Esophagus muscularis mucosa (tissue), 3 donors: Measurements from ENCODE around the gene TXNRD2.

Source experiments
- CTCF ChIP-seq, 3 experiments: fragments of 200-600 bp in 2 of 3; fragments of 450-650 bp in 1 of 3; sonication (generic) in 2 of 3; IDR thresholded peaks; one replicate each; pipeline ENCODE4 v1.5.1; 2017 to 2019; ENCODE audit warnings: antibody characterized with exemption in 3 of 3, mild to moderate bottlenecking in 2 of 3, moderate library complexity in 1 of 3
- POLR2A ChIP-seq: fragments of 450-650 bp; IDR thresholded peaks from one replicate; pipeline ENCODE4 v1.6.1; 2017; ENCODE audit warnings: antibody characterized with exemption, moderate library complexity, mild to moderate bottlenecking, low read depth

GRCh38 chr22:19986410-19987341 lies 45.1 kb upstream of the TXNRD2 start:
- TF ChIP-seq POLR2A (peak; percentile 73), CTCF (IDR thresholded peaks at IDR 0.05) (no peak)
